OCI-LY1 (cell line): ENCODE data around the gene HIBADH.

Experiments
- H2AFZ ChIP-seq: fragments of 200-600 bp; sonication (generic), shearing (Covaris generic); 2 replicates; pipeline ENCODE4 v1.6.0; 2014; ENCODE audit warnings: antibody characterized with exemption, mild to moderate bottlenecking, low read length
- H3F3A ChIP-seq: fragments of 200-600 bp; sonication (generic), shearing (Covaris generic); 2 replicates; pipeline ENCODE4 v1.6.0; 2014; ENCODE audit warnings: mild to moderate bottlenecking, antibody characterized with exemption, low read length, moderate library complexity; ENCODE audit not compliant: insufficient read depth
- H3K27ac ChIP-seq: fragments of 200-600 bp; sonication (generic); 2 replicates; pipeline ENCODE4 v1.5.1; 2014; ENCODE audit warnings: low read length, mixed run types, mild to moderate bottlenecking, low read depth; ENCODE audit not compliant: poor library complexity, severe bottlenecking
- H3K27me3 ChIP-seq: fragments of 200-600 bp; sonication (generic); 2 replicates; pipeline ENCODE4 v1.6.0; 2014; ENCODE audit warnings: antibody characterized with exemption, mild to moderate bottlenecking, low read length, moderate library complexity; ENCODE audit not compliant: insufficient read depth
- H3K36me3 ChIP-seq: fragments of 200-600 bp; sonication (generic); 2 replicates; pipeline ENCODE4 v1.6.1; 2014; ENCODE audit warnings: mild to moderate bottlenecking, antibody characterized with exemption, low read length, moderate library complexity, mixed read lengths; ENCODE audit not compliant: insufficient read depth
- H3K4me1 ChIP-seq: fragments of 200-600 bp; sonication (generic); 2 replicates; pipeline ENCODE4 v1.5.1; 2014; ENCODE audit warnings: mild to moderate bottlenecking, low read length, moderate library complexity; ENCODE audit not compliant: insufficient read depth, severe bottlenecking
- H3K4me2 ChIP-seq: fragments of 200-600 bp; sonication (generic), shearing (Covaris generic); 2 replicates; pipeline ENCODE4 v1.6.1; 2014; ENCODE audit warnings: low read length
- H3K4me3 ChIP-seq: fragments of 200-600 bp; sonication (generic); 2 replicates; pipeline ENCODE4 v1.5.1; 2014; ENCODE audit warnings: low read length, low read depth, mild to moderate bottlenecking, mixed read lengths; ENCODE audit not compliant: poor library complexity, severe bottlenecking
- H3K79me2 ChIP-seq: fragments of 200-600 bp; shearing (Covaris generic); 2 replicates; pipeline ENCODE4 v1.6.1; 2016; ENCODE audit warnings: mixed run types, low read length, mixed read lengths; ENCODE audit not compliant: insufficient read depth
- H3K9ac ChIP-seq: fragments of 200-600 bp; sonication (generic), shearing (Covaris generic); 2 replicates; pipeline ENCODE4 v1.6.1; 2014; ENCODE audit warnings: mild to moderate bottlenecking, low read length, mixed read lengths
- H3K9me2 ChIP-seq: fragments of 200-600 bp; sonication (generic), shearing (Covaris generic); 2 replicates; pipeline ENCODE4 v1.6.1; 2014; ENCODE audit warnings: low read depth, mild to moderate bottlenecking, low read length, mixed read lengths
- H3K9me3 ChIP-seq: fragments of 200-600 bp; shearing (Covaris generic); 2 replicates; pipeline ENCODE4 v1.6.1; 2014; ENCODE audit warnings: low read length, mixed read lengths
- H4K20me1 ChIP-seq: fragments of 200-600 bp; sonication (generic), shearing (Covaris generic); 2 replicates; pipeline ENCODE4 v1.6.0; 2016; ENCODE audit warnings: mild to moderate bottlenecking, low read length; ENCODE audit not compliant: insufficient read depth
- CTCF ChIP-seq: fragments of 200-600 bp; sonication (generic), shearing (Covaris generic); IDR thresholded peaks from 2 replicates; pipeline ENCODE4 v1.5.1; 2017; ENCODE audit warnings: mild to moderate bottlenecking, antibody characterized with exemption, low read length, moderate library complexity, mixed read lengths
- EZH2 ChIP-seq: fragments of 200-600 bp; sonication (generic), shearing (Covaris generic); IDR thresholded peaks from 2 replicates; pipeline ENCODE4 v1.8.0; 2017; ENCODE audit warnings: borderline replicate concordance, mixed run types, mild to moderate bottlenecking, antibody characterized with exemption, low read length, moderate library complexity, mixed read lengths

The HIBADH gene

DNA sequence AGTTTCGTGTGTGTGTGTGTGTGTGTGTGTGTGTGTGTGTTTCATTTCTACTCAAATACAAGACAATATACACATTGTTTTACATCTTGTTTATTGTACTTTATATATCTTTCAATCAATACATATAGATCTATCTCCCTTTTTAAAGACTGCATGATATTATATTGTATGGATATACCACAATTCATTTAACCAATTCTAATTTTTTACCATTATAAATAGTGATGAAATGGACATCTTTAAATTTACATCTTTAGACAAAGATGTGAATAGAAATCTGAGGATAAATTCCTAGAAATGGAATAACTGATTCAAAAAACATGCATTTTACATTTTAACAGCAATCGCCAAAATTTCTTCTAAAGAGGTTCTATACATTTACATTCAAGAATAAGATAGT is 23.2 kb upstream of the HIBADH start:
- no peaks in the 10 kb centered on the region for H3K79me2 ChIP-seq
- no peak overlapping the region for H3K27ac ChIP-seq
- no peaks in the 10 kb centered on the region for H4K20me1 ChIP-seq
- H3K4me3 ChIP-seq = no peak overlapping the region
- no peaks in the 10 kb centered on the region for H3K9me3 ChIP-seq
- no peak overlapping the region for H2AFZ ChIP-seq
- H3K36me3 ChIP-seq = no peaks in the 10 kb centered on the region
- peaks cover 9% of the 10 kb centered on the region for H3K4me1 ChIP-seq
- no peak overlapping the region for H3K4me2 ChIP-seq
- H3K9me2 ChIP-seq = no peaks in the 10 kb centered on the region
- H3F3A ChIP-seq = no peaks in the 10 kb centered on the region
- no peak overlapping the region for H3K9ac ChIP-seq
- H3K27me3 ChIP-seq = no peaks in the 10 kb centered on the region
- TF ChIP-seq EZH2 (no peak), CTCF (no peak)

DNA sequence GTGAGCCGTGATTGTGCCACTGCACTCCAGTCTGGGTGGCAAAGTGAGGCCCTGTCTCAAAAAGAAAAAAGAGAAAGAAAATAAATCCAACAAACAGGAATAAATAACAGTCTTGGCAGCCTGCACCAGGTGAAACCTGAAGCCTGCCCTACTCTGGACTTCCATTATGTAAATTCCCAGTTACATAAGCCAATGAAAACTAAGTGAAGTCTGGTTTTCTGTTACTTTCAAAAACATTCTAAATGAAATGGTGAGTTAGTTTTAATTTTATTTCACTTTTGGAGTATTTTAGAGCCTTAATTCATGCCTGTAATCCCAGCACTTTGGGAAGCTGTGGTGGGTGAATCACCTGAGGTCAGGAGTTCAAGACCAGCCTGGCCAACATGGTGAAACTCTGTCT is 22.5 kb upstream of the HIBADH start:
- no peaks in the 10 kb centered on the region for H3K27me3 ChIP-seq
- H3K27ac ChIP-seq = no peak overlapping the region
- no peak overlapping the region for H3K4me3 ChIP-seq
- TF ChIP-seq CTCF (no peak), EZH2 (no peak)
- H2AFZ ChIP-seq = no peak overlapping the region
- H3K9me2 ChIP-seq = no peaks in the 10 kb centered on the region
- H3K9ac ChIP-seq = no peak overlapping the region
- no peaks in the 10 kb centered on the region for H3K9me3 ChIP-seq
- peaks cover 9% of the 10 kb centered on the region for H3K4me1 ChIP-seq
- H3F3A ChIP-seq = no peaks in the 10 kb centered on the region
- no peaks in the 10 kb centered on the region for H3K36me3 ChIP-seq
- H3K4me2 ChIP-seq = no peak overlapping the region
- no peaks in the 10 kb centered on the region for H4K20me1 ChIP-seq
- no peaks in the 10 kb centered on the region for H3K79me2 ChIP-seq

GRCh38 chr7:27684491-27684890 is 21.8 kb upstream of the HIBADH start:
- no peak overlapping the region for H2AFZ ChIP-seq
- H4K20me1 ChIP-seq = no peaks in the 10 kb centered on the region
- no peaks in the 10 kb centered on the region for H3K79me2 ChIP-seq
- no peak overlapping the region for H3K9ac ChIP-seq
- H3K4me1 ChIP-seq = peaks cover 2% of the 10 kb centered on the region
- H3K4me2 ChIP-seq = no peak overlapping the region
- TF ChIP-seq CTCF = no peak
- no peak for TF ChIP-seq EZH2
- no peaks in the 10 kb centered on the region for H3K27me3 ChIP-seq
- H3K4me3 ChIP-seq = no peak overlapping the region
- no peaks in the 10 kb centered on the region for H3F3A ChIP-seq
- H3K9me3 ChIP-seq = no peaks in the 10 kb centered on the region
- H3K36me3 ChIP-seq = no peaks in the 10 kb centered on the region
- no peak overlapping the region for H3K27ac ChIP-seq
- no peaks in the 10 kb centered on the region for H3K9me2 ChIP-seq
